Transverse colon (tissue), 4 donors: Measurements from ENCODE around the gene PRRX2. TPM values are rescaled to one million over a fixed set of nuclear protein-coding genes. Genes with fewer than 3 reads are reported as not detected.

Source experiments
- DNase-seq: peaks from one replicate; pipeline ENCODE4 v3.0.0-alpha.2; 2019
- H3K27ac ChIP-seq, 4 donors: fragments of 200-600 bp; sonication (generic); 2 replicates each; pipeline ENCODE4 v1.5.1; 2016 to 2018; ENCODE audit warnings: inconsistent platforms in 4 of 4
- H3K27me3 ChIP-seq: fragments of 200-600 bp; sonication (generic); 2 replicates; pipeline ENCODE4 v1.5.1; 2017; ENCODE audit warnings: inconsistent platforms
- H3K36me3 ChIP-seq, 4 donors: fragments of 200-600 bp; sonication (generic); 2 replicates each; pipeline ENCODE4 v1.5.1; 2017 to 2019; ENCODE audit warnings: inconsistent platforms in 4 of 4
- H3K4me1 ChIP-seq, 4 donors: fragments of 200-600 bp; sonication (generic); 2 replicates each; pipeline ENCODE4 v1.5.1; 2017 to 2020; ENCODE audit warnings: inconsistent platforms in 4 of 4
- H3K4me3 ChIP-seq, 4 donors: fragments of 200-600 bp; sonication (generic); 1 replicate in 1 of 4; 2 replicates in 3 of 4; pipeline versions ENCODE4 v1.5.1 to v1.6.1; 2017 to 2019; ENCODE audit warnings: inconsistent platforms in 4 of 4
- H3K9me3 ChIP-seq, 2 donors: fragments of 200-600 bp; sonication (generic); 2 replicates each; pipeline ENCODE4 v1.5.1; 2017 to 2019; ENCODE audit warnings: inconsistent platforms in 2 of 2
- EP300 ChIP-seq: sonication (generic); formaldehyde crosslinking; IDR thresholded peaks from one replicate; pipeline ENCODE4 v1.6.1; 2017; ENCODE audit warnings: antibody characterized with exemption, low read depth
- POLR2A ChIP-seq: fragments of 450-650 bp; IDR thresholded peaks from one replicate; pipeline ENCODE4 v1.6.1; 2016; ENCODE audit warnings: antibody characterized with exemption, mild to moderate bottlenecking, moderate library complexity
- POLR2AphosphoS5 ChIP-seq, 3 donors: sonication (generic); formaldehyde crosslinking; IDR thresholded peaks; one replicate each; pipeline ENCODE4 v1.6.1; 2016; ENCODE audit warnings: antibody characterized with exemption in 3 of 3
- WGBS, 2 donors: methylation state at CpG; one replicate each; pipeline ENCODE4 v1.1.5; 2018; ENCODE audit warnings: low coverage in 1 of 2; 5-methylcytosine and 5-hydroxymethylcytosine counted together
- in situ Hi-C, 4 donors: fragments of 200-750 bp; cut with MboI; loops; one replicate each; pipeline versions ENCODE4 v1.15.0 to v1.15.1; 2017; ENCODE audit warnings: low sequenced_read_pairs in 3 of 4, low pct_ligation_motif_present in 1 of 4, low pct_unique_long_range_greater_than_20kb in 1 of 4
- intact Hi-C: fragments of 100-400 bp; cut with DNase I; formaldehyde crosslinking; loops from one replicate; pipeline ENCODE4 v1.15.1; 2023; ENCODE audit warnings: low total_unique reads
- total RNA-seq, 4 donors: library from RNA; depleted of rRNA; stranded (reverse); fragments of >200 nt; gene quantifications; one replicate each; pipeline ENCODE4 v1.1.0, GENCODE V29; 2016
- TF ChIP-seq, protein P1 (sequence below), 5 experiments: fragments of 200-600 bp in 3 of 5; fragments of 450-650 bp in 2 of 5; sonication (generic) in 3 of 5; IDR thresholded peaks; 1 replicate in 2 of 5; 2 replicates in 3 of 5; pipeline ENCODE4 v1.5.1; 2016 to 2017; ENCODE audit warnings: antibody characterized with exemption in 5 of 5, inconsistent platforms in 3 of 5, mild to moderate bottlenecking in 2 of 5, moderate library complexity in 1 of 5

PRRX2 gene
- total RNA-seq, 4 donors from 2014 or later = 0.41 TPM; not detected in 3

GRCh38 chr9:129669141-129669718 is 3.8 kb downstream of the PRRX2 start:
- peaks cover 4 to 10% (median 7%) of the 10 kb centered on the region in 4 donors for H3K4me1 ChIP-seq
- no peak overlapping the region for H3K4me3 ChIP-seq
- TF ChIP-seq POLR2A (no peak), EP300 (no peak), POLR2AphosphoS5 (IDR thresholded peaks at IDR 0.05) (no peak)
- TF ChIP-seq, protein P1, sequence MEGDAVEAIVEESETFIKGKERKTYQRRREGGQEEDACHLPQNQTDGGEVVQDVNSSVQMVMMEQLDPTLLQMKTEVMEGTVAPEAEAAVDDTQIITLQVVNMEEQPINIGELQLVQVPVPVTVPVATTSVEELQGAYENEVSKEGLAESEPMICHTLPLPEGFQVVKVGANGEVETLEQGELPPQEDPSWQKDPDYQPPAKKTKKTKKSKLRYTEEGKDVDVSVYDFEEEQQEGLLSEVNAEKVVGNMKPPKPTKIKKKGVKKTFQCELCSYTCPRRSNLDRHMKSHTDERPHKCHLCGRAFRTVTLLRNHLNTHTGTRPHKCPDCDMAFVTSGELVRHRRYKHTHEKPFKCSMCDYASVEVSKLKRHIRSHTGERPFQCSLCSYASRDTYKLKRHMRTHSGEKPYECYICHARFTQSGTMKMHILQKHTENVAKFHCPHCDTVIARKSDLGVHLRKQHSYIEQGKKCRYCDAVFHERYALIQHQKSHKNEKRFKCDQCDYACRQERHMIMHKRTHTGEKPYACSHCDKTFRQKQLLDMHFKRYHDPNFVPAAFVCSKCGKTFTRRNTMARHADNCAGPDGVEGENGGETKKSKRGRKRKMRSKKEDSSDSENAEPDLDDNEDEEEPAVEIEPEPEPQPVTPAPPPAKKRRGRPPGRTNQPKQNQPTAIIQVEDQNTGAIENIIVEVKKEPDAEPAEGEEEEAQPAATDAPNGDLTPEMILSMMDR (IDR thresholded peaks at IDR 0.05) = no peak
- in situ Hi-C loops = no loop called here
- H3K36me3 ChIP-seq = no peaks in the 10 kb centered on the region
- H3K27me3 ChIP-seq = peaks cover 45% of the 10 kb centered on the region
- WGBS, 2 donors = 57 to 68% methylated on average over 11 to 17 of the region's 17 CpGs
- H3K9me3 ChIP-seq = no peaks in the 10 kb centered on the region
- intact Hi-C loops = no loop called here
- DNase-seq = no peak
- no peak overlapping the region for H3K27ac ChIP-seq

DNA sequence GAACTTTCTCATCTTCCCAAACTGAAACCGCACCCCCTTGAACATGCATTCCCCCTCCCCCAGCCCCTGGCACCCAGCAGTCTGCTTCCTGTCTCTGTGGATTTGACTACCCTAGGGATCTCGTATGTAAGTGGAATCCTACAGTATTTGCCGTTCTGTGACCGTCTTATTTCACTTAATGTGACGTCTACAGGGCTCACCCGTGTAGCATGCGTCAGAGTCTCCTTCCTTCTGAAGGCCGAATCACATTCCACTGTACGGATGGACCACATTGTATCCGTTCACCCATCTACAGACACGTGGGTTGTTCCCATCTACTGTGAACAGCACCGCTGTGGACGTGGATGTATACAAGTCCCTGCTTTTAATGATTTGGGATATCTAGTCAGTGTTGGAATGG is 4.5 kb downstream of the PRRX2 start:
- intact Hi-C loops = no loop called here
- in situ Hi-C loops = no loop called here
- H3K36me3 ChIP-seq = no peaks in the 10 kb centered on the region
- peaks cover 38% of the 10 kb centered on the region for H3K27me3 ChIP-seq
- DNase-seq = no peak
- TF ChIP-seq POLR2A (no peak), POLR2AphosphoS5 (IDR thresholded peaks at IDR 0.05) (no peak), EP300 (no peak)
- TF ChIP-seq, protein P1 (IDR thresholded peaks at IDR 0.05) = no peak
- H3K9me3 ChIP-seq = no peaks in the 10 kb centered on the region
- 84 to 87% methylated on average over 11 to 13 of the region's 13 CpGs for WGBS, 2 donors
- H3K4me1 ChIP-seq = peaks cover 4 to 9% (median 7%) of the 10 kb centered on the region in 4 donors
- no peak overlapping the region for H3K27ac ChIP-seq
- no peak overlapping the region for H3K4me3 ChIP-seq

GRCh38 chr9:129671065-129671464 is 5.6 kb downstream of the PRRX2 start:
- H3K27ac ChIP-seq = no peak overlapping the region
- TF ChIP-seq EP300 = no peak
- TF ChIP-seq, protein P1 (IDR thresholded peaks at IDR 0.05) = no peak
- TF ChIP-seq POLR2AphosphoS5 (IDR thresholded peaks at IDR 0.05) = no peak
- no peak for DNase-seq
- no peaks in the 10 kb centered on the region for H3K9me3 ChIP-seq
- peaks cover 4 to 5% (median 4%) of the 10 kb centered on the region in 4 donors for H3K4me1 ChIP-seq
- in situ Hi-C loops (no loop called here), intact Hi-C loops (no loop called here)
- H3K4me3 ChIP-seq = no peak overlapping the region
- WGBS, 2 donors = 77% methylated on average over 9 of the region's 9 CpGs; no CpG with 5 or more reads in 1 of the 2 donors
- H3K27me3 ChIP-seq = peaks cover 39% of the 10 kb centered on the region
- no peaks in the 10 kb centered on the region for H3K36me3 ChIP-seq

- 79% methylated on average over 7 of the region's 7 CpGs; no CpG with 5 or more reads in 1 of the 2 donors for WGBS, 2 donors
- peaks cover 39% of the 10 kb centered on the region for H3K27me3 ChIP-seq
- no peaks in the 10 kb centered on the region for H3K36me3 ChIP-seq
- intact Hi-C loops (no loop called here), in situ Hi-C loops (no loop called here)
- H3K4me1 ChIP-seq = peaks cover 0 to under 1% (median under 1%) of the 10 kb centered on the region in 4 donors
- no peak overlapping the region for H3K27ac ChIP-seq
- H3K9me3 ChIP-seq = no peaks in the 10 kb centered on the region
- TF ChIP-seq POLR2A = no peak
- TF ChIP-seq, protein P1 (IDR thresholded peaks at IDR 0.05) = no peak
- TF ChIP-seq POLR2AphosphoS5 (IDR thresholded peaks at IDR 0.05) = no peak
- no peak for TF ChIP-seq EP300
- H3K4me3 ChIP-seq = no peak overlapping the region
- DNase-seq = no peak
Observed at GRCh38 chr9:129671519-129671918, 6.1 kb downstream of the PRRX2 start.
